ENCODE results near the gene APPBP2.

- TF ChIP-seq, protein P1, sequence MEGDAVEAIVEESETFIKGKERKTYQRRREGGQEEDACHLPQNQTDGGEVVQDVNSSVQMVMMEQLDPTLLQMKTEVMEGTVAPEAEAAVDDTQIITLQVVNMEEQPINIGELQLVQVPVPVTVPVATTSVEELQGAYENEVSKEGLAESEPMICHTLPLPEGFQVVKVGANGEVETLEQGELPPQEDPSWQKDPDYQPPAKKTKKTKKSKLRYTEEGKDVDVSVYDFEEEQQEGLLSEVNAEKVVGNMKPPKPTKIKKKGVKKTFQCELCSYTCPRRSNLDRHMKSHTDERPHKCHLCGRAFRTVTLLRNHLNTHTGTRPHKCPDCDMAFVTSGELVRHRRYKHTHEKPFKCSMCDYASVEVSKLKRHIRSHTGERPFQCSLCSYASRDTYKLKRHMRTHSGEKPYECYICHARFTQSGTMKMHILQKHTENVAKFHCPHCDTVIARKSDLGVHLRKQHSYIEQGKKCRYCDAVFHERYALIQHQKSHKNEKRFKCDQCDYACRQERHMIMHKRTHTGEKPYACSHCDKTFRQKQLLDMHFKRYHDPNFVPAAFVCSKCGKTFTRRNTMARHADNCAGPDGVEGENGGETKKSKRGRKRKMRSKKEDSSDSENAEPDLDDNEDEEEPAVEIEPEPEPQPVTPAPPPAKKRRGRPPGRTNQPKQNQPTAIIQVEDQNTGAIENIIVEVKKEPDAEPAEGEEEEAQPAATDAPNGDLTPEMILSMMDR (IDR thresholded peaks at IDR 0.05) = no peak
- TF ChIP-seq POLR2AphosphoS5 (IDR thresholded peaks at IDR 0.05) (no peak), POLR2A (IDR thresholded peaks at IDR 0.05) (no peak)
Measured at GRCh38 chr17:60526726-60527125, 684 bp upstream of the APPBP2 start.

Measured in breast epithelium (tissue), 3 donors.